ENCODE results near the gene MCCD1. TPM values are rescaled to one million over a fixed set of nuclear protein-coding genes. Genes with fewer than 3 reads are reported as not detected.

MCCD1 gene
- total RNA-seq, 1 experiment from 2014 or later, result not detected

DNA sequence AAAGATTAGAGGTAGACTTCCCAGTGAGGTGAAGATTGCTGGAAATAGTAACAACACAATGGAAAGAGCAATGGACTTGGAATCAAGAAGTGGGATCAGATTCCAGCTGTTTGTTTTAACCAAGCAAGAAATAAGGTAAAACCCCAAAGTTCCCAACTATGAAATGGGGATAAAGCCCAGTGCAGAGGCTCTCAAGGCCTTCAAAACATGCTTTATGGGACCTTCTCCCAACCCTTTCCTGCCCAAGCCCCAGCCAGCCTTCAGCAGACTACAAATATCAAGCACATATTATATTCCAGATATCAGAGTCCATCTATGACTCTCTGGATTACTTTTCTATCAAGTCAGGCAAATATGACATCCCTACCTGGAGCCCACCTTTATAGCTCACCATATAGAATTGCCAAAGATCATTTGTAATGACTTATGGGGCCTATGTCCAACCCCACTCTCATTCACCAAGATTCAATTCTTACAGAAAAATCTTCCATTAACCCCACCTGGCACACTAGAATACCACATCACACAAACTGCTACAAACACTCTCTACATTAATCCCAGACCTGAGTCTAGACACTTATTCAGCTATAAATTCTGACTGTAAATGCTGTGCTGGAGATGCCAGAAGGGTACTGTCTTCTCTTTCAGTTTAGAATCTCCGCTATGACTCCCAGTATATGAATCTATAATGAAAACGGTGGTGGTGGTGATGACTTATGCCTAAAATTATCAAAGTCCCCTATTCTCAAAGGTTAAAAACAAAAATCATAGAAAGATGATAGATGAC lies 7.0 kb downstream of the MCCD1 start:
- ChIA-PET POLR2A (interaction anchor here (0.9 kb wide), 1 partner anchor 38 kb away, joined by 3 read pairs; no protein-coding TSS in a partner anchor), CTCF (interaction anchor here (0.6 kb wide), 2 partner anchors 45 to 85 kb away, joined by 3 to 6 read pairs; no protein-coding TSS in a partner anchor)
- ATAC-seq, result no peak

DNA sequence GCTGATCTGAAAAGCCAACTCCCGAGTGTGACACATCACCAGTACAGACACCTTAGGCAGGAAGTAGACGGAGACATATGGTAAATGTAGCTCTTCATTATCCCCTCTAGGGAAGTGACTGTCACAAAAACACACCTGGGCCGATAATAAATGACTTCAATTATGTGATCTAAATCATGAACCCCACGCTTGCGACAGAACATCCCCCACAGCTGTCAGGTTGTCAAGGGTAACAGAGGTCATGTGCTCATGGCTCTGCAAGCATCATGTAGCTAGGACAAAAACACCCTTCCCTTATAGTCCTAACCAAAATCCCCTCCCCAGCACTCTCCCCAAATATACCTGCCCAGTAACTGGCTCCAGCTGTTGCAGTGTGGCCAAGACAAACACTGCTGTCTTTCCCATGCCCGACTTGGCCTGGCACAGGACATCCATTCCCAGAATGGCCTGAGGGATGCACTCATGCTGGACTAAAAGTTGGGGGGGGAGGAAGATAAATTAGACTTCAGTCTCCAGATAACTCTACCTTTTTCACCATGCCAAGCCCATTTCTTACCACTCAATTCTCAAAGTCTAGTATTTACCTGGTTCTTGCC lies 10.1 kb downstream of the MCCD1 start:
- H3K4me3 ChIP-seq (ENCODE audit: low read depth in 2 of 2, low read length in 2 of 2), result peak overlapping the region; percentile 54 to 98
- no peak overlapping the region; the same call in 1 of the 2 replicates for H3K27ac ChIP-seq (ENCODE audit: low read length)
- intact Hi-C loops (cut with micrococcal nuclease; ENCODE audit: unreplicated experiment), result no loop called here
- POLR2A ChIA-PET, result interaction anchor here (0.5 kb wide), 1 partner anchor 20 kb away, joined by 4 read pairs; no protein-coding TSS in a partner anchor
- peaks cover 39% of the 10 kb centered on the region for H3K36me3 ChIP-seq (ENCODE audit: control insufficient read depth, insufficient read depth, low read length)
- no peaks in the 10 kb centered on the region for H3K27me3 ChIP-seq (ENCODE audit: control insufficient read depth, insufficient read depth, low read length)
- no TSS peak for BruUV-seq (replicated peaks)
- in situ Hi-C loops (cut with HindIII; ENCODE audit: low pct_unique_long_range_greater_than_20kb, low sequenced_read_pairs), result no loop called here
- DNase-seq (ENCODE audit: low read depth, low spot score) (no peak), ATAC-seq (no peak)
- no peaks in the 10 kb centered on the region for H3K9me3 ChIP-seq (ENCODE audit: control insufficient read depth, insufficient read depth, low read depth, low read length)
- TF ChIP-seq TCF7L2 (IDR thresholded peaks at IDR 0.05; ENCODE audit: low read depth, low read length) (no peak), SIN3A (IDR thresholded peaks at IDR 0.05; ENCODE audit: borderline replicate concordance, insufficient read depth, low read depth, low read length) (no peak), POLR2AphosphoS5 (IDR thresholded peaks at IDR 0.05; ENCODE audit: low read depth, low read length) (no peak)
- TF ChIP-seq, protein P1, sequence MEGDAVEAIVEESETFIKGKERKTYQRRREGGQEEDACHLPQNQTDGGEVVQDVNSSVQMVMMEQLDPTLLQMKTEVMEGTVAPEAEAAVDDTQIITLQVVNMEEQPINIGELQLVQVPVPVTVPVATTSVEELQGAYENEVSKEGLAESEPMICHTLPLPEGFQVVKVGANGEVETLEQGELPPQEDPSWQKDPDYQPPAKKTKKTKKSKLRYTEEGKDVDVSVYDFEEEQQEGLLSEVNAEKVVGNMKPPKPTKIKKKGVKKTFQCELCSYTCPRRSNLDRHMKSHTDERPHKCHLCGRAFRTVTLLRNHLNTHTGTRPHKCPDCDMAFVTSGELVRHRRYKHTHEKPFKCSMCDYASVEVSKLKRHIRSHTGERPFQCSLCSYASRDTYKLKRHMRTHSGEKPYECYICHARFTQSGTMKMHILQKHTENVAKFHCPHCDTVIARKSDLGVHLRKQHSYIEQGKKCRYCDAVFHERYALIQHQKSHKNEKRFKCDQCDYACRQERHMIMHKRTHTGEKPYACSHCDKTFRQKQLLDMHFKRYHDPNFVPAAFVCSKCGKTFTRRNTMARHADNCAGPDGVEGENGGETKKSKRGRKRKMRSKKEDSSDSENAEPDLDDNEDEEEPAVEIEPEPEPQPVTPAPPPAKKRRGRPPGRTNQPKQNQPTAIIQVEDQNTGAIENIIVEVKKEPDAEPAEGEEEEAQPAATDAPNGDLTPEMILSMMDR (IDR thresholded peaks at IDR 0.05), result no peak
- TF ChIP-seq, protein P2, sequence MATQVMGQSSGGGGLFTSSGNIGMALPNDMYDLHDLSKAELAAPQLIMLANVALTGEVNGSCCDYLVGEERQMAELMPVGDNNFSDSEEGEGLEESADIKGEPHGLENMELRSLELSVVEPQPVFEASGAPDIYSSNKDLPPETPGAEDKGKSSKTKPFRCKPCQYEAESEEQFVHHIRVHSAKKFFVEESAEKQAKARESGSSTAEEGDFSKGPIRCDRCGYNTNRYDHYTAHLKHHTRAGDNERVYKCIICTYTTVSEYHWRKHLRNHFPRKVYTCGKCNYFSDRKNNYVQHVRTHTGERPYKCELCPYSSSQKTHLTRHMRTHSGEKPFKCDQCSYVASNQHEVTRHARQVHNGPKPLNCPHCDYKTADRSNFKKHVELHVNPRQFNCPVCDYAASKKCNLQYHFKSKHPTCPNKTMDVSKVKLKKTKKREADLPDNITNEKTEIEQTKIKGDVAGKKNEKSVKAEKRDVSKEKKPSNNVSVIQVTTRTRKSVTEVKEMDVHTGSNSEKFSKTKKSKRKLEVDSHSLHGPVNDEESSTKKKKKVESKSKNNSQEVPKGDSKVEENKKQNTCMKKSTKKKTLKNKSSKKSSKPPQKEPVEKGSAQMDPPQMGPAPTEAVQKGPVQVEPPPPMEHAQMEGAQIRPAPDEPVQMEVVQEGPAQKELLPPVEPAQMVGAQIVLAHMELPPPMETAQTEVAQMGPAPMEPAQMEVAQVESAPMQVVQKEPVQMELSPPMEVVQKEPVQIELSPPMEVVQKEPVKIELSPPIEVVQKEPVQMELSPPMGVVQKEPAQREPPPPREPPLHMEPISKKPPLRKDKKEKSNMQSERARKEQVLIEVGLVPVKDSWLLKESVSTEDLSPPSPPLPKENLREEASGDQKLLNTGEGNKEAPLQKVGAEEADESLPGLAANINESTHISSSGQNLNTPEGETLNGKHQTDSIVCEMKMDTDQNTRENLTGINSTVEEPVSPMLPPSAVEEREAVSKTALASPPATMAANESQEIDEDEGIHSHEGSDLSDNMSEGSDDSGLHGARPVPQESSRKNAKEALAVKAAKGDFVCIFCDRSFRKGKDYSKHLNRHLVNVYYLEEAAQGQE (IDR thresholded peaks at IDR 0.05; ENCODE audit: insufficient read depth in 1 of 2, low read depth in 2 of 2, low read length in 1 of 2), result no peak
- CTCF ChIA-PET, result no interaction called here
- H3K4me1 ChIP-seq (ENCODE audit: control insufficient read depth, insufficient read depth, low read length), result peaks cover 19% of the 10 kb centered on the region

More for the DNA sequence above, 7.0 kb downstream of the MCCD1 start:
- intact Hi-C loops (cut with micrococcal nuclease; ENCODE audit: unreplicated experiment), result no loop called here
- Histone ChIP-seq H3K4me3 (ENCODE audit: low read depth in 2 of 2, low read length in 2 of 2) (no peak overlapping the region), H3K36me3 (ENCODE audit: control insufficient read depth, insufficient read depth, low read length) (peaks cover 49% of the 10 kb centered on the region), H3K9me3 (ENCODE audit: control insufficient read depth, insufficient read depth, low read depth, low read length) (no peaks in the 10 kb centered on the region), H3K27me3 (ENCODE audit: control insufficient read depth, insufficient read depth, low read length) (no peaks in the 10 kb centered on the region), H3K4me1 (ENCODE audit: control insufficient read depth, insufficient read depth, low read length) (peaks cover 14% of the 10 kb centered on the region), H3K27ac (ENCODE audit: low read length) (no peak overlapping the region)
- in situ Hi-C loops (cut with HindIII; ENCODE audit: low pct_unique_long_range_greater_than_20kb, low sequenced_read_pairs), result no loop called here
- no peak for DNase-seq (ENCODE audit: low read depth, low spot score)
- no TSS peak for BruUV-seq (replicated peaks)
- TF ChIP-seq TCF7L2 (IDR thresholded peaks at IDR 0.05; ENCODE audit: low read depth, low read length) (no peak), POLR2AphosphoS5 (IDR thresholded peaks at IDR 0.05; ENCODE audit: low read depth, low read length) (no peak), SIN3A (IDR thresholded peaks at IDR 0.05; ENCODE audit: borderline replicate concordance, insufficient read depth, low read depth, low read length) (no peak)
- TF ChIP-seq, protein P1 (IDR thresholded peaks at IDR 0.05), result no peak
- TF ChIP-seq, protein P2 (IDR thresholded peaks at IDR 0.05; ENCODE audit: insufficient read depth in 1 of 2, low read depth in 2 of 2, low read length in 1 of 2), result no peak

Measured in Panc1 (cell line).